Measurements from ENCODE around the gene GRIA4. TPM values are rescaled to one million over a fixed set of nuclear protein-coding genes. Genes with fewer than 3 reads are reported as not detected.

Gene GRIA4
- total RNA-seq, 4 donors from 2014 or later, result not detected

DNA sequence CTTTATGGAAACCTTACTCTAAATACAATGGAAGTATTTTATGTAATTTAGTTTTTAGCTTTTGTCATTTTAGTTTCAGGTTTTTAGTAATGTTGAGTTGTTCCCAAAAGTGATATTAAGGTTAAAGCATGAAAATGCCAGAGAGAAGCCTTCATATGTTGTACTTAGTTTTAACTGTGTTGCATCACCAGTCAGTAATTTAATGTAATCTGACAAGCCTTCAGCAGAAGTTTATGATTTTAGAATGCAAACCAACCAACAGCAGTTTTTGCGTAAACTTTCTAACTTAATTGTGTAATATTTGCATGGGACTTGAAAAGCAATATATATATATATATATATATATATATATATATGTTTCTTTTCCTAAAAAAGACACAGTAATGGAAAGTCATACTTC lies 301.6 kb downstream of the GRIA4 start:
- H3K9me3 ChIP-seq, result no peaks in the 10 kb centered on the region
- TF ChIP-seq POLR2A (IDR thresholded peaks at IDR 0.05), result no peak
- TF ChIP-seq, protein P1, sequence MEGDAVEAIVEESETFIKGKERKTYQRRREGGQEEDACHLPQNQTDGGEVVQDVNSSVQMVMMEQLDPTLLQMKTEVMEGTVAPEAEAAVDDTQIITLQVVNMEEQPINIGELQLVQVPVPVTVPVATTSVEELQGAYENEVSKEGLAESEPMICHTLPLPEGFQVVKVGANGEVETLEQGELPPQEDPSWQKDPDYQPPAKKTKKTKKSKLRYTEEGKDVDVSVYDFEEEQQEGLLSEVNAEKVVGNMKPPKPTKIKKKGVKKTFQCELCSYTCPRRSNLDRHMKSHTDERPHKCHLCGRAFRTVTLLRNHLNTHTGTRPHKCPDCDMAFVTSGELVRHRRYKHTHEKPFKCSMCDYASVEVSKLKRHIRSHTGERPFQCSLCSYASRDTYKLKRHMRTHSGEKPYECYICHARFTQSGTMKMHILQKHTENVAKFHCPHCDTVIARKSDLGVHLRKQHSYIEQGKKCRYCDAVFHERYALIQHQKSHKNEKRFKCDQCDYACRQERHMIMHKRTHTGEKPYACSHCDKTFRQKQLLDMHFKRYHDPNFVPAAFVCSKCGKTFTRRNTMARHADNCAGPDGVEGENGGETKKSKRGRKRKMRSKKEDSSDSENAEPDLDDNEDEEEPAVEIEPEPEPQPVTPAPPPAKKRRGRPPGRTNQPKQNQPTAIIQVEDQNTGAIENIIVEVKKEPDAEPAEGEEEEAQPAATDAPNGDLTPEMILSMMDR (IDR thresholded peaks at IDR 0.05), result no peak
- no peak for TF ChIP-seq EP300 (IDR thresholded peaks at IDR 0.05)
- H3K4me1 ChIP-seq, result no peaks in the 10 kb centered on the region
- DNase-seq (ENCODE audit: low spot score in 2 of 2), result no peak
- no peaks in the 10 kb centered on the region for H3K27me3 ChIP-seq
- H3K27ac ChIP-seq, result no peak overlapping the region
- WGBS, 2 donors, result 89 to 90% methylated on average over 1 of the region's 1 CpG
- H3K4me3 ChIP-seq, result no peak overlapping the region
- no peaks in the 10 kb centered on the region for H3K36me3 ChIP-seq

DNA sequence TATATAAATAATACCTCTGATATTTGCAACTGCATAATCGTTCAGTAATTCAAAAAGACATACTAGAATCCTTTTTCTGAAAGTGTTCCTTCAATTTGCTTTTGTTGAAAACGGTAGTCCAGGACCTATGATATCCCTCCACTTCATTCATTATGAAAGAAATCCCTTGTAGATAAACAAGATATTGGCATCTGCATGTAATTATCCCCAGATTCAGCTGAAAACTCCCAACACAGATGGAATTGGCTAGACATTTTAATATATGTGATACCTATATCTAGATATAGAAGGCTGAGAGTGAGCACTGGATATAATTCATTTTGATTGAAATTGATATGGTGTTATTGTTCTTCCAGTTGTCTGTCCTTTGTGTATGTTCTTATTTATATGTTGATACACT lies 302.8 kb downstream of the GRIA4 start:
- Histone ChIP-seq H3K4me1 (no peaks in the 10 kb centered on the region), H3K27me3 (no peaks in the 10 kb centered on the region), H3K36me3 (no peaks in the 10 kb centered on the region), H3K9me3 (no peaks in the 10 kb centered on the region), H3K4me3 (no peak overlapping the region), H3K27ac (no peak overlapping the region)
- no peak for DNase-seq (ENCODE audit: low spot score in 2 of 2)
- TF ChIP-seq, protein P1 (IDR thresholded peaks at IDR 0.05), result no peak
- no peak for TF ChIP-seq EP300 (IDR thresholded peaks at IDR 0.05)
- TF ChIP-seq POLR2A (IDR thresholded peaks at IDR 0.05), result no peak
- WGBS, 2 donors, result 52 to 54% methylated on average over 2 of the region's 2 CpGs

DNA sequence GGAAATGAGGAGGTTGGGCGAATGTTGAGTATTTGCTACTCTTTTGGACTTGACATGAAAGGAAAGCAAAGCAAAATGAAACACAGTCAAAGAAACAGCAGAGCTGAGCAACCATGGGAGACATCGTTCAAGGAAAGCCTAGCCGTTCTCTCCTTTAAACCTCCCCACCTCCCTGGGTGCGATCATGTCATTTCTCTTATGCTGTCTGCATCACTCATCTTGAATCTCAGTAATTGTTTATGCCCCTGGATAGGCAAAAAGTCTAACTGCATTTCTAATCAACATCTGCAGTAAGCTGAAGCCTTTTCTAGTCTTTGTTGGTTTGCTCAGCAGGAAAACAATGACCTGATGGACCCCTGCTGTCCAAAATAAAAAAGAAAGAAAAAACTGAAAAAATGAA lies 305.1 kb downstream of the GRIA4 start:
- no peak overlapping the region for H3K4me3 ChIP-seq
- no peaks in the 10 kb centered on the region for H3K4me1 ChIP-seq
- H3K27me3 ChIP-seq, result no peaks in the 10 kb centered on the region
- H3K36me3 ChIP-seq, result no peaks in the 10 kb centered on the region
- TF ChIP-seq POLR2A (IDR thresholded peaks at IDR 0.05), result no peak
- no peak for TF ChIP-seq EP300 (IDR thresholded peaks at IDR 0.05)
- TF ChIP-seq, protein P1 (IDR thresholded peaks at IDR 0.05), result no peak
- H3K27ac ChIP-seq, result no peak overlapping the region
- 61 to 77% methylated on average over 4 of the region's 4 CpGs for WGBS, 2 donors
- DNase-seq (ENCODE audit: low spot score in 2 of 2), result no peak
- H3K9me3 ChIP-seq, result no peaks in the 10 kb centered on the region

DNA sequence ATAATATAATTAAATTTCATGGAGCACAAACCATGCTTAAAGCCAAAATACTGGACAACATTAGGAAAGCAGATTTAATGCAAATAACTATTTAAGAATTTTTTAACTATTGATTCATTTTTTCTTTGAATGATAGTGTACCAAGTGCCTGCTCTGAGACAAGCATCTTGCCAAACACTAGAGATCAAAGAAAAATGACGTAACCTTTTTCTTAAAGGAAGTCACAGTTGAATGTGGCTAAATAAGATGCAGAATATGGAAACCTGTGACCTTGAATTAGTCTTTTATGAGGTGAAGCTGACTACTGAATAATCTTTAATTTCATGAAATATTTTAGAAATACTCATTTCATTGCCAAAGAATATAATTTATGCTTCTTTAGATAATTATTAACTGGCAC lies 308.2 kb downstream of the GRIA4 start:
- no peaks in the 10 kb centered on the region for H3K36me3 ChIP-seq
- H3K4me1 ChIP-seq, result peaks cover 0 to under 1% (median 0%) of the 10 kb centered on the region in 4 donors
- DNase-seq (ENCODE audit: low spot score in 2 of 2), result no peak
- H3K9me3 ChIP-seq, result no peaks in the 10 kb centered on the region
- WGBS, 2 donors, result 83 to 91% methylated on average over 1 of the region's 1 CpG
- no peaks in the 10 kb centered on the region for H3K27me3 ChIP-seq
- TF ChIP-seq EP300 (IDR thresholded peaks at IDR 0.05) (no peak), POLR2A (IDR thresholded peaks at IDR 0.05) (no peak)
- TF ChIP-seq, protein P1 (IDR thresholded peaks at IDR 0.05), result no peak
- H3K27ac ChIP-seq, result no peak overlapping the region
- no peak overlapping the region for H3K4me3 ChIP-seq

DNA sequence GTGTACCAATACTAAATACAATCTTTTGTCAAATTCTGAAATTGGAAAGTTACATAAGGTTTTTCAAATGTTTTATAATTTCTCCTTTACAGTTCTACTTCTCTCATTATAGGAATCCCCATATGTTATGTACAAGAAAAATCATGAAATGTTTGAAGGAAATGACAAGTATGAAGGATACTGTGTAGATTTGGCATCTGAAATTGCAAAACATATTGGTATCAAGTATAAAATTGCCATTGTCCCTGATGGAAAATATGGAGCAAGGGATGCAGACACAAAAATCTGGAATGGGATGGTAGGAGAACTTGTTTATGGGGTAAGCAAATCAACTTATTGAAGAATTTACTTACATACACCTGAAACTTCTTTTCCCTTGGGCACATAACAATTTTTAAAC lies 308.7 kb downstream of the GRIA4 start:
- Histone ChIP-seq H3K27me3 (no peaks in the 10 kb centered on the region), H3K4me1 (peaks cover 0 to 7% (median 2%) of the 10 kb centered on the region in 4 donors), H3K9me3 (no peaks in the 10 kb centered on the region), H3K36me3 (no peaks in the 10 kb centered on the region), H3K4me3 (no peak overlapping the region), H3K27ac (no peak overlapping the region)
- DNase-seq (ENCODE audit: low spot score in 2 of 2), result no peak
- no peak for TF ChIP-seq EP300 (IDR thresholded peaks at IDR 0.05)
- TF ChIP-seq, protein P1 (IDR thresholded peaks at IDR 0.05), result no peak
- TF ChIP-seq POLR2A (IDR thresholded peaks at IDR 0.05), result no peak
